HEK293 (cell line): ENCODE results near the gene NR3C2.

Experiments
- CTCF ChIA-PET: fragments of 350-600 bp; formaldehyde crosslinking; extraction: SDS; loops from one replicate; lab custom pipeline; 2021; ENCODE audit warnings: antibody characterized with exemption; lab: Yijun Ruan, JAX
- POLR2A ChIA-PET: fragments of 300-600 bp; formaldehyde crosslinking; extraction: SDS; loops from one replicate; lab custom pipeline; 2020; ENCODE audit warnings: antibody characterized with exemption, inconsistent platforms; lab: Yijun Ruan, JAX
- H3K27ac ChIP-seq: fragments of 200-500 bp; sonication (Bioruptor generic); 2 replicates; pipeline ENCODE4 v1.5.1; 2014; ENCODE audit warnings: low read depth, low read length, control low read depth, inconsistent platforms; ENCODE audit errors: extremely low read depth
- H3K36me3 ChIP-seq, 2 experiments: fragments of 200-500 bp in 1 of 2; sonication (Bioruptor generic) in 1 of 2; 1 replicate in 1 of 2; 2 replicates in 1 of 2; pipeline ENCODE4 v1.5.1; 2014 to 2017; ENCODE audit warnings: inconsistent platforms in 2 of 2, low read length in 2 of 2; ENCODE audit not compliant: control insufficient read depth in 2 of 2, insufficient read depth in 1 of 2
- H3K4me1 ChIP-seq: fragments of 200-500 bp; sonication (Bioruptor generic); 2 replicates; pipeline ENCODE4 v1.5.1; 2014; ENCODE audit warnings: mild to moderate bottlenecking, low read length, inconsistent platforms; ENCODE audit not compliant: control insufficient read depth, insufficient read depth
- H3K4me3 ChIP-seq: 2 replicates; pipeline ENCODE4 v1.5.1; 2011; ENCODE audit warnings: low read depth, mild to moderate bottlenecking, control low read depth, low read length, moderate library complexity
- H3K9me3 ChIP-seq: fragments of 200-500 bp; sonication (Bioruptor generic); 2 replicates; pipeline ENCODE4 v1.5.1; 2014; ENCODE audit warnings: low read depth, low read length, inconsistent platforms; ENCODE audit not compliant: control insufficient read depth, insufficient read depth
- IKZF3 ChIP-seq: fragments of 450-650 bp; IDR thresholded peaks from 2 replicates; pipeline ENCODE4 v1.5.0; 2018; ENCODE audit warnings: missing biosample characterization, mild to moderate bottlenecking, missing genetic modification characterization, moderate library complexity
- PRDM1 ChIP-seq: fragments of 450-650 bp; formaldehyde crosslinking; IDR thresholded peaks from 2 replicates; pipeline ENCODE4; 2016; ENCODE audit warnings: missing biosample characterization, missing genetic modification characterization
- PRDM4 ChIP-seq: fragments of 450-650 bp; formaldehyde crosslinking; IDR thresholded peaks from 2 replicates; pipeline ENCODE4 v1.5.1; 2017; ENCODE audit warnings: missing biosample characterization, missing genetic modification characterization
- ZFHX2 ChIP-seq: fragments of 450-650 bp; formaldehyde crosslinking; conservative IDR thresholded peaks from 2 replicates; pipeline ENCODE4 v1.5.1; 2016; ENCODE audit warnings: missing biosample characterization, missing genetic modification characterization
- ZFP3 ChIP-seq: fragments of 450-650 bp; formaldehyde crosslinking; IDR thresholded peaks from 2 replicates; pipeline ENCODE4 v1.5.1; 2016; ENCODE audit warnings: low read depth, missing biosample characterization, missing genetic modification characterization
- ZNF148 ChIP-seq: fragments of 450-650 bp; formaldehyde crosslinking; IDR thresholded peaks from 2 replicates; pipeline ENCODE4 v1.5.0; 2017; ENCODE audit warnings: missing biosample characterization, missing genetic modification characterization, borderline replicate concordance
- ZNF274 ChIP-seq, 2 experiments: fragments of 200-500 bp in 1 of 2; fragments of 450-650 bp in 1 of 2; sonication (Bioruptor generic) in 1 of 2; formaldehyde crosslinking in 1 of 2; IDR thresholded peaks; 2 replicates each; pipeline versions ENCODE4 v1.5.1 to v1.6.1; 2014 to 2016; ENCODE audit warnings: borderline replicate concordance in 1 of 2, inconsistent platforms in 1 of 2, low read length in 1 of 2, missing biosample characterization in 1 of 2, missing genetic modification characterization in 1 of 2
- ZNF335 ChIP-seq: fragments of 450-650 bp; formaldehyde crosslinking; conservative IDR thresholded peaks from 2 replicates; pipeline ENCODE4 v1.5.1; 2016; ENCODE audit warnings: missing biosample characterization, missing genetic modification characterization
- ZNF426 ChIP-seq: fragments of 450-650 bp; formaldehyde crosslinking; IDR thresholded peaks from 2 replicates; pipeline ENCODE4 v1.5.1; 2017; ENCODE audit warnings: missing biosample characterization, missing genetic modification characterization, mild to moderate bottlenecking, inconsistent platforms, moderate library complexity
- ZNF548 ChIP-seq: fragments of 450-650 bp; formaldehyde crosslinking; IDR thresholded peaks from 2 replicates; pipeline ENCODE4 v1.5.1; 2016; ENCODE audit warnings: missing biosample characterization, missing genetic modification characterization
- ZNF555 ChIP-seq: fragments of 450-650 bp; formaldehyde crosslinking; conservative IDR thresholded peaks from 2 replicates; pipeline ENCODE4 v1.5.1; 2017; ENCODE audit warnings: missing biosample characterization, mild to moderate bottlenecking, missing genetic modification characterization, inconsistent platforms
- ZNF600 ChIP-seq: fragments of 450-650 bp; formaldehyde crosslinking; IDR thresholded peaks from 2 replicates; pipeline ENCODE4 v1.5.1; 2016; ENCODE audit warnings: missing biosample characterization, missing genetic modification characterization
- ZSCAN5A ChIP-seq: fragments of 450-650 bp; formaldehyde crosslinking; IDR thresholded peaks from 2 replicates; pipeline ENCODE4 v1.5.1; 2016; ENCODE audit warnings: missing biosample characterization, missing genetic modification characterization

NR3C2 gene

GRCh38 chr4:148255344-148255720, 186.9 kb downstream of the NR3C2 start:
- no peaks in the 10 kb centered on the region for H3K9me3 ChIP-seq
- H3K4me3 ChIP-seq, result no peak overlapping the region
- CTCF ChIA-PET, result no interaction called here
- H3K36me3 ChIP-seq, result no peaks in the 10 kb centered on the region
- TF ChIP-seq IKZF3 (tag by site-specific recombination), result no peak
- 0 out of 2 replicates have a peak, but pooled peaks have one; percentile 18 for TF ChIP-seq ZNF335 (tag by site-specific recombination)
- no peak overlapping the region for H3K27ac ChIP-seq
- POLR2A ChIA-PET, result no interaction called here
- H3K4me1 ChIP-seq, result no peaks in the 10 kb centered on the region

GRCh38 chr4:148254621-148255343, 187.4 kb downstream of the NR3C2 start:
- ChIA-PET POLR2A (no interaction called here), CTCF (no interaction called here)
- TF ChIP-seq ZNF600 (tag by site-specific recombination), result no peak
- no peak for TF ChIP-seq ZFP3
- TF ChIP-seq PRDM1, result no peak
- TF ChIP-seq ZNF548, result peak; percentile 49; the same call in 1 of the 2 replicates
- no peak for TF ChIP-seq ZNF426
- no peaks in the 10 kb centered on the region for H3K36me3 ChIP-seq
- no peak overlapping the region for H3K27ac ChIP-seq
- H3K4me3 ChIP-seq, result no peak overlapping the region
- H3K9me3 ChIP-seq, result no peaks in the 10 kb centered on the region
- no peaks in the 10 kb centered on the region for H3K4me1 ChIP-seq

- Histone ChIP-seq H3K9me3 (no peaks in the 10 kb centered on the region), H3K4me3 (no peak overlapping the region), H3K4me1 (no peaks in the 10 kb centered on the region), H3K36me3 (no peaks in the 10 kb centered on the region), H3K27ac (no peak overlapping the region)
- ChIA-PET CTCF (interaction anchor here (1.0 kb wide), 1 partner anchor 190 kb away, joined by 6 read pairs; no protein-coding TSS in a partner anchor), POLR2A (interaction anchor here (0.7 kb wide), 1 partner anchor 189 kb away, joined by 3 read pairs; no protein-coding TSS in a partner anchor)
- TF ChIP-seq ZSCAN5A (tag by site-specific recombination) (no peak), ZFHX2 (tag by site-specific recombination) (no peak), ZNF274 (IDR thresholded peaks at IDR 0.05; ENCODE audit: low read length) (no peak), ZNF274 (tag by site-specific recombination; IDR thresholded peaks at IDR 0.05; ENCODE audit: borderline replicate concordance) (no peak), PRDM4 (no peak), ZNF555 (no peak), ZNF148 (tag by site-specific recombination) (no peak)
These were observed 188.4 kb downstream of the NR3C2 start for GRCh38 chr4:148253768-148254167.
